Left ventricle myocardium inferior (tissue), 1 donor: Measurements from ENCODE around the gene ADK. TPM values are rescaled to one million over a fixed set of nuclear protein-coding genes. Genes with fewer than 3 reads are reported as not detected.
"Not testable (repeated sequence)": the region's sequence is repeated elsewhere in the genome, so short reads cannot be mapped to it uniquely, and the experiment has no call there.

Source experiments
- DNase-seq: peaks from one replicate; pipeline ENCODE4 v3.0.0-alpha.2; 2020
- H3K27ac ChIP-seq: fragments of 200-600 bp; replicated peaks from 2 replicates; pipeline ENCODE4 v1.8.0; 2021
- H3K27me3 ChIP-seq: fragments of 200-600 bp; 2 replicates; pipeline ENCODE4 v1.8.0; 2021; ENCODE audit warnings: low read depth
- H3K36me3 ChIP-seq: fragments of 200-600 bp; 2 replicates; pipeline ENCODE4 v1.8.0; 2021
- H3K4me1 ChIP-seq: fragments of 200-600 bp; 2 replicates; pipeline ENCODE4 v1.8.0; 2021
- H3K4me3 ChIP-seq: fragments of 200-600 bp; 2 replicates; pipeline ENCODE4 v1.8.0; 2021; ENCODE audit warnings: mild to moderate bottlenecking, moderate library complexity
- H3K9me3 ChIP-seq: fragments of 200-600 bp; replicated peaks from 2 replicates; pipeline ENCODE4 v1.8.0; 2021
- CTCF ChIP-seq: fragments of 200-600 bp; IDR thresholded peaks from 2 replicates; pipeline ENCODE4 v1.8.0; 2021; ENCODE audit warnings: antibody characterized with exemption, mild to moderate bottlenecking, borderline replicate concordance
- intact Hi-C: fragments of 100-400 bp; cut with micrococcal nuclease; formaldehyde crosslinking; loops from one replicate; pipeline ENCODE4 v1.11.0; 2022
- total RNA-seq: library from RNA; stranded (reverse); fragmentation: NEBNext Ultra II Directional; extraction: Animal tissue kit (Norgen Biotek cat#: 25700); gene quantifications from one replicate; pipeline ENCODE4 v1.2.1, GENCODE V29; 2021
- donor health status: DM: no; HTN: yes; CAD: no; lungs with severe emphysema.

The ADK gene
- total RNA-seq, 1 donor from 2014 or later = 41.3 TPM

- H3K36me3 ChIP-seq = no peaks in the 10 kb centered on the region
- no peak overlapping the region for H3K4me3 ChIP-seq
- H3K9me3 ChIP-seq = no peaks in the 10 kb centered on the region
- DNase-seq = no peak
- no peak overlapping the region for H3K27ac ChIP-seq
- H3K27me3 ChIP-seq = no peaks in the 10 kb centered on the region
- peaks cover 8% of the 10 kb centered on the region for H3K4me1 ChIP-seq
- no peak for TF ChIP-seq CTCF
- intact Hi-C loops = no loop called here
These were observed 294.5 kb downstream of the ADK start for GRCh38 chr10:74445493-74445892.

- H3K4me1 ChIP-seq = peaks cover 6% of the 10 kb centered on the region
- H3K4me3 ChIP-seq = no peak overlapping the region
- no peak for TF ChIP-seq CTCF
- H3K27me3 ChIP-seq = no peaks in the 10 kb centered on the region
- H3K9me3 ChIP-seq = no peaks in the 10 kb centered on the region
- no peak for DNase-seq
- intact Hi-C loops = no loop called here
- no peaks in the 10 kb centered on the region for H3K36me3 ChIP-seq
- no peak overlapping the region for H3K27ac ChIP-seq
These were observed 299.6 kb downstream of the ADK start for GRCh38 chr10:74450602-74451001.

GRCh38 chr10:74451127-74451829, 300.3 kb downstream of the ADK start:
- no peak for TF ChIP-seq CTCF
- Histone ChIP-seq H3K4me3 (no peak overlapping the region), H3K4me1 (peaks cover 5% of the 10 kb centered on the region), H3K27me3 (no peaks in the 10 kb centered on the region), H3K27ac (no peak overlapping the region), H3K36me3 (no peaks in the 10 kb centered on the region), H3K9me3 (no peaks in the 10 kb centered on the region)
- intact Hi-C loops = no loop called here
- no peak for DNase-seq

- no peak for DNase-seq
- Histone ChIP-seq H3K9me3 (peaks cover 4% of the 10 kb centered on the region), H3K4me3 (no peak overlapping the region), H3K36me3 (no peaks in the 10 kb centered on the region), H3K27ac (no peak overlapping the region), H3K27me3 (no peaks in the 10 kb centered on the region), H3K4me1 (peaks cover 5% of the 10 kb centered on the region)
- no peak for TF ChIP-seq CTCF
- intact Hi-C loops = no loop called here
These were observed 302.1 kb downstream of the ADK start for GRCh38 chr10:74453169-74453568.

GRCh38 chr10:74457478-74457877, 306.5 kb downstream of the ADK start:
- DNase-seq, H3K4me1 ChIP-seq, H3K9me3 ChIP-seq, H3K36me3 ChIP-seq, H3K27ac ChIP-seq, intact Hi-C loops, H3K27me3 ChIP-seq, H3K4me3 ChIP-seq: not testable (repeated sequence)

- no peak for DNase-seq
- Histone ChIP-seq H3K36me3 (no peaks in the 10 kb centered on the region), H3K4me1 (peaks cover 8% of the 10 kb centered on the region), H3K9me3 (peaks cover 4% of the 10 kb centered on the region), H3K27me3 (no peaks in the 10 kb centered on the region), H3K27ac (no peak overlapping the region), H3K4me3 (no peak overlapping the region)
- intact Hi-C loops = no loop called here
- TF ChIP-seq CTCF = no peak
These were observed 309.8 kb downstream of the ADK start for GRCh38 chr10:74460812-74461211.
